Upper lobe of left lung (tissue), 6 donors: ENCODE results near the gene FAM177A1. TPM values are rescaled to one million over a fixed set of nuclear protein-coding genes. Genes with fewer than 3 reads are reported as not detected.
"Not testable (repeated sequence)": the region's sequence is repeated elsewhere in the genome, so short reads cannot be mapped to it uniquely, and the experiment has no call there.

Experiments
- ATAC-seq, 2 donors: fragments of 200-7000 bp; cut with Tn5 transposase; one replicate each; pipeline ENCODE4 v1.9.1; 2022; ENCODE audit warnings: mild to moderate bottlenecking in 2 of 2, moderate library complexity in 2 of 2; ENCODE audit not compliant: low FRiP score in 2 of 2
- DNase-seq, 2 donors: peaks; one replicate each; pipeline ENCODE4 v3.0.0-alpha.2; 2019 to 2020
- H3K27ac ChIP-seq, 4 donors: fragments of 200-600 bp; sonication (generic); one replicate each; pipeline ENCODE4 v1.5.1; 2016 to 2019
- H3K27me3 ChIP-seq, 4 donors: fragments of 200-600 bp; sonication (generic); one replicate each; pipeline ENCODE4 v1.5.1; 2017 to 2019
- H3K36me3 ChIP-seq, 4 donors: fragments of 200-600 bp; sonication (generic); one replicate each; pipeline ENCODE4 v1.5.1; 2016 to 2019
- H3K4me1 ChIP-seq, 4 donors: fragments of 200-600 bp; sonication (generic); one replicate each; pipeline ENCODE4 v1.5.1; 2018 to 2019
- H3K4me3 ChIP-seq, 4 donors: fragments of 200-600 bp; sonication (generic); one replicate each; pipeline ENCODE4 v1.5.1; 2017 to 2019; ENCODE audit warnings: mild to moderate bottlenecking in 2 of 4, moderate library complexity in 1 of 4
- H3K9me3 ChIP-seq, 4 donors: fragments of 200-600 bp; sonication (generic); one replicate each; pipeline ENCODE4 v1.5.1; 2018 to 2019
- CTCF ChIP-seq, 6 experiments: fragments of 450-650 bp in 4 of 6; fragments of 200-600 bp in 2 of 6; sonication (generic) in 2 of 6; IDR thresholded peaks; one replicate each; pipeline ENCODE4 v1.5.1; 2016 to 2019; ENCODE audit warnings: antibody characterized with exemption in 6 of 6
- EP300 ChIP-seq, 4 donors: sonication (generic); formaldehyde crosslinking; IDR thresholded peaks; one replicate each; pipeline ENCODE4 v1.5.1; 2017; ENCODE audit warnings: antibody characterized with exemption in 4 of 4, control low read depth in 2 of 4
- POLR2A ChIP-seq, 4 donors: fragments of 450-650 bp; IDR thresholded peaks; one replicate each; pipeline ENCODE4 v1.5.1; 2016 to 2017; ENCODE audit warnings: antibody characterized with exemption in 4 of 4, mild to moderate bottlenecking in 2 of 4
- POLR2AphosphoS5 ChIP-seq, 2 donors: sonication (generic); formaldehyde crosslinking; IDR thresholded peaks; one replicate each; pipeline ENCODE4 v1.5.1; 2017; ENCODE audit warnings: antibody characterized with exemption in 2 of 2
- WGBS, 2 donors: methylation state at CpG; one replicate each; pipeline ENCODE4 v1.1.5; 2017 to 2018; 5-methylcytosine and 5-hydroxymethylcytosine counted together
- total RNA-seq, 6 donors: library from RNA; depleted of rRNA in 4 of 6; stranded (reverse); fragments of >200 nt in 4 of 6; gene quantifications; one replicate each; pipeline versions ENCODE4 v1.1.0 to v1.2.1, GENCODE V29; 2016 to 2021
- donor health status: DM: no; HTN: no; CAD: no; lungs with moderate emphysema.
- donor health status: DM: no; HTN: yes; CAD: no; lungs with severe emphysema.

FAM177A1 gene
- total RNA-seq, 6 donors from 2014 or later, result 88.5 to 221 (median 116) TPM

- ATAC-seq (no peak), DNase-seq (no peak)
- 92 to 94% methylated on average over 2 of the region's 2 CpGs for WGBS, 2 donors
- Histone ChIP-seq H3K36me3 (peaks cover 16 to 98% (median 52%) of the 10 kb centered on the region in 4 donors), H3K9me3 (no peaks in the 10 kb centered on the region), H3K4me3 (no peak overlapping the region), H3K27ac (no peak overlapping the region), H3K27me3 (no peaks in the 10 kb centered on the region), H3K4me1 (no peaks in the 10 kb centered on the region)
- TF ChIP-seq EP300 (IDR thresholded peaks at IDR 0.05) (no peak), CTCF (IDR thresholded peaks at IDR 0.05) (no peak), POLR2AphosphoS5 (IDR thresholded peaks at IDR 0.05) (no peak), POLR2A (IDR thresholded peaks at IDR 0.05) (no peak)
These were observed 39.4 kb downstream of the FAM177A1 start for GRCh38 chr14:35085441-35085840.

DNA sequence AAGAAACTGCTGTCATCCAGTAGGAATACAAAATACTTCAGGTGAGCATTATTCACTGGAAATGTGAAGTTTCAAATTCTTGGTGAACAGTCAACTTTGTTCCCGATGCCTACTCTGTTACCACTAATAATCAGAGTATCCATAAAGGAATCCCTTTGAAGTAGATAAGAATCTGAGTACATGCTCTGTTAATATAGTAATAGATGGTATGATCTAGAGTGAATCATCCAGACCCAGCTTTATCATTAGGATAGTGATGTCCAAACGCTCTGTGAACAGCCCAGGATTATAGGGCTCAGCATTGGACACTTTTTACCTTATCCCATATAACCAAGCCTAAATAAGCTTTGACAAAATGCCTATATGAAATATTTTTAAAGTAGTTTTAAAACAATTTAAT, 42.4 kb downstream of the FAM177A1 start:
- peaks cover 15 to 99% (median 46%) of the 10 kb centered on the region in 4 donors for H3K36me3 ChIP-seq
- H3K9me3 ChIP-seq, result no peaks in the 10 kb centered on the region
- ATAC-seq (no peak), DNase-seq (no peak)
- WGBS, 2 donors, result 92 to 100% methylated on average over 2 of the region's 2 CpGs
- no peak overlapping the region for H3K4me3 ChIP-seq
- no peaks in the 10 kb centered on the region for H3K4me1 ChIP-seq
- H3K27me3 ChIP-seq, result no peaks in the 10 kb centered on the region
- H3K27ac ChIP-seq, result no peak overlapping the region
- TF ChIP-seq CTCF (IDR thresholded peaks at IDR 0.05), result no peak
- no peak for TF ChIP-seq POLR2AphosphoS5 (IDR thresholded peaks at IDR 0.05)
- no peak for TF ChIP-seq POLR2A (IDR thresholded peaks at IDR 0.05)
- TF ChIP-seq EP300 (IDR thresholded peaks at IDR 0.05), result no peak

DNA sequence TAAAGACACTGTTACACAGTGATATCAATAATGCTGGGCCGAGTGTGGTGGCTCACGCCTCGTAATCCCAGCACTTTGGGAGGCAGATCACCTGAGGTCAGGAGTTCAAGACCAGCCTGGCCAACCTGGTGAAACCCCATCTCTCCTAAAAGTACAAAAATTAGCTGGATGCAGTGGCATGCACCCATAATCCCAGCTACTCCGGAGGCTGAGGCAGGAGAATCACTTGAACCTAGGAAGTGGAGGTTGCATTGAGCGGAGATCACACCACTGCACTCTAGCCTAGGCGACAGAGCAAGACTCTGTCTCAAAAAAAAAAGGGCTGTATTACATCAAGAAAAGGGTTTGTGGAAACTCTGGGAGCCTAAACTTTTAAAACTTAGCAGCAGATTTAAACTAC, 48.6 kb downstream of the FAM177A1 start:
- not testable (repeated sequence) for H3K27me3 ChIP-seq, H3K9me3 ChIP-seq, H3K27ac ChIP-seq, H3K4me1 ChIP-seq, DNase-seq, ATAC-seq, H3K4me3 ChIP-seq
- WGBS, 2 donors, result 90 to 93% methylated on average over 6 of the region's 6 CpGs
- peaks cover 10 to 94% (median 55%) of the 10 kb centered on the region in 4 donors for H3K36me3 ChIP-seq

- H3K4me3 ChIP-seq, result no peak overlapping the region
- H3K36me3 ChIP-seq, result peaks cover 15 to 91% (median 60%) of the 10 kb centered on the region in 4 donors
- no peak for ATAC-seq
- no peaks in the 10 kb centered on the region for H3K27me3 ChIP-seq
- H3K4me1 ChIP-seq, result no peaks in the 10 kb centered on the region
- no peak overlapping the region for H3K27ac ChIP-seq
- no peaks in the 10 kb centered on the region for H3K9me3 ChIP-seq
- no peak for DNase-seq
- TF ChIP-seq EP300 (IDR thresholded peaks at IDR 0.05) (no peak), POLR2A (IDR thresholded peaks at IDR 0.05) (no peak), POLR2AphosphoS5 (IDR thresholded peaks at IDR 0.05) (no peak), CTCF (IDR thresholded peaks at IDR 0.05) (no peak)
These were observed 61.8 kb downstream of the FAM177A1 start for GRCh38 chr14:35107866-35108265.

- no peak for ATAC-seq
- no peak overlapping the region for H3K4me3 ChIP-seq
- no peaks in the 10 kb centered on the region for H3K9me3 ChIP-seq
- no peak for DNase-seq
- H3K27ac ChIP-seq, result no peak overlapping the region
- 92 to 96% methylated on average over 2 of the region's 2 CpGs for WGBS, 2 donors
- peaks cover 18 to 81% (median 48%) of the 10 kb centered on the region in 4 donors for H3K36me3 ChIP-seq
- no peaks in the 10 kb centered on the region for H3K27me3 ChIP-seq
- TF ChIP-seq CTCF (IDR thresholded peaks at IDR 0.05) (no peak), EP300 (IDR thresholded peaks at IDR 0.05) (no peak), POLR2AphosphoS5 (IDR thresholded peaks at IDR 0.05) (no peak), POLR2A (IDR thresholded peaks at IDR 0.05) (no peak)
- H3K4me1 ChIP-seq, result peaks cover 0 to 4% (median 0%) of the 10 kb centered on the region in 4 donors
These were observed 66.6 kb downstream of the FAM177A1 start for GRCh38 chr14:35112641-35113040.
